ENCODE results near the gene MMAA.

GRCh38 chr4:145587088-145587754 is 32.0 kb upstream of the MMAA start:
- no peak for TF ChIP-seq POLR2AphosphoS5 (IDR thresholded peaks at IDR 0.05; ENCODE audit: low read depth, low read length)
- TF ChIP-seq POLR2A (IDR thresholded peaks at IDR 0.05; ENCODE audit: low read depth, low read length) = no peak

Data from GM12891 (cell line).